T-helper 2 cell (primary cell): ENCODE results near the gene PGGHG.
A peak's percentile ranks its signal among the peaks of the same experiment; 100 is the strongest.

Experiments
- DNase-seq, 5 experiments: peaks; one replicate each; pipeline versions ENCODE4 v3.0.0 to v3.0.0-alpha.2; 2012 to 2022

The PGGHG gene

DNA sequence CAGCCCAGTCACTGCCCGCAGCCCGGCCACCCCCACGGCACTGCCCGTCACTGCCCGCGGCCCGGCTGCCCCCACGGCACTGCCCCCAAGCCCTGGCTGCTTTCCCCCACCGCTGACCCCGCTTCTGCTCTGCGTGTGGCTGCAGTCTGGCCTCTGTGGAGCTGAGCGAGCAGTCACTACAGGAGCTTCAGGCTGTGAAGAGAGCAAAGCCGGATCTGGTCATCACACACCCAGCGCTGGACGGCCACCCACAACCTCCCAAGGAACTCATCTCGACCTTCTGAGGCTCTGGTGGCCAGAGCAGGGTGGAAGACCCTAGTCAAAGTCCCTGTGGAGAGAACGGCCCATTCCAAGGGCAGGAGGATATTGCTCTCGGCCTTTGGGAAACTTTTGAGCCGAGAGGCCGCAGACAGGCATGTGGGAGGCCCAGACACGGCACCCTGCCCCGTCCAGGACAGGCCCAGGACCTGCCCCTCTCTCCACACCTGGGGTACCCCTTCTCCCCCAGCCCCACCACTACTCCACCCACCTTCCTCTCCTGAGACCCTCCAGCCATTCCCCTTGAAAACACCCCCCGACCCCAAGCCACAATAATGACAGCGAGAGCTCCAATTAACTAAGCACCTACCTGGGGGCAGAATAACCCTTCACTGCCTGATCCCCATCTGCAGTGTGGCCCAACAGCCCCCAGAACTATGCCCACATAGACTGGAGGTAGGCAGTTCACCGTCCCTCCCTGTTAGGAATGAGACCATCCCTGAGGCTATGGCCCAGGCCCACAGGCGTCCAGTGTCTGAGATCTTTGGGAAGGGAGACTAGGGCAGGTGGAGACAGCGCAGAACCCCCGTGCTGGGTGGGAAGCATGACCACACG is 3.7 kb upstream of the PGGHG start:
- DNase-seq = no peak

DNA sequence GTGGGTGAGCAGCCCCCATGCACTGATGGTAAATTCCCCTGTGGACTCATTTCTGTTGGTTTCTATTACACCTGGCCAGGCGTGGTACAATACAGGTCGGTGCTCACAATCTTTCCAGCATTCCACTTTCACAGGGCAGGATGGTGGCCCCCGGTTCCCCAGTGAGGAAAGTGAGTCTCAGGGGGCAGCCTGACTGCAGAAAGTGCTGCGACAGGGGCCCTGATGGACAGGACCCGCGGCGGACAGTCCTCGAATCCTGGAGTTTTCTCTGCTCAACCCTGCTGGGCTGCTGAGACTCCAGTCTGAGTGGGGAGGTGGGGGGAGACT is 3.1 kb upstream of the PGGHG start:
- DNase-seq = peak in 1 of 5 experiments; percentile 4

DNA sequence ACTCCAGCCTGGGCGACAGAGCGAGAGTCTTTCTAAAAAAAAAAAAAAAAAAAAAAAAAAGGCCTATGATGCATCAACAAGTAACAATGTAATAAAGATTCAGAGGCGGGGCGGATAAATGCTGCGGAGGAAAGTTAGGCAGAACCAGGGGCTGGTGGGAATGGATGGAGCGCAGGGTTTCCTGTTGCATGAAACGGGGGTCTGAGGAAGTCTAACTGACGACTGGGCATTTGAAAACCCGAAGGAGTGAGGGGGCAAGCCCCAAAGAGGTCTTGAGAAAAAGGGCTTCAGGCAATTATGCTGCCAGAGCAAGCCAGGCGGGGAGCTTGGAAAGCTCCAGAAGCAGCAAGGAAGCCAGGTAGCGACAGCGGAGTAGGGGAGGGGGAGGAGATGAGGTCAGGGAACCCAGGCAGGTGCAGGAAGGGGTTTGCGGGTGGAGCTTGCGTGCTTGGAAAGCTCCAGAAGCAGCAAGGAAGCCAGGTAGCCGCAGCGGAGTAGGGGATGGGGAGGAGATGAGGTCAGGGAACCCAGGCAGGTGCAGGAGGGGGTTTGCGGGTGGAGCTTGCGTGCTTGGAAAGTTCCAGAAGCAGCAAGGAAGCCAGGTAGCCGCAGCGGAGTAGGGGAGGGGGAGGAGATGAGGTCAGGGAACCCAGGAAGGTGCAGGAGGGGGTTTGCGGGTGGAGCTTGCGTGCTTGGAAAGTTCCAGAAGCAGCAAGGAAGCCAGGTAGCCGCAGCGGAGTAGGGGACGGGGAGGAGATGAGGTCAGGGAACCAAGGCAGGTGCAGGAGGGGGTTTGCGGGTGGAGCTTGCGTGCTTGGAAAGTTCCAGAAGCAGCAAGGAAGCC is 1.7 kb upstream of the PGGHG start:
- DNase-seq = peak in 4 of 5 experiments; percentile 44 to 82 (median 69)

DNA sequence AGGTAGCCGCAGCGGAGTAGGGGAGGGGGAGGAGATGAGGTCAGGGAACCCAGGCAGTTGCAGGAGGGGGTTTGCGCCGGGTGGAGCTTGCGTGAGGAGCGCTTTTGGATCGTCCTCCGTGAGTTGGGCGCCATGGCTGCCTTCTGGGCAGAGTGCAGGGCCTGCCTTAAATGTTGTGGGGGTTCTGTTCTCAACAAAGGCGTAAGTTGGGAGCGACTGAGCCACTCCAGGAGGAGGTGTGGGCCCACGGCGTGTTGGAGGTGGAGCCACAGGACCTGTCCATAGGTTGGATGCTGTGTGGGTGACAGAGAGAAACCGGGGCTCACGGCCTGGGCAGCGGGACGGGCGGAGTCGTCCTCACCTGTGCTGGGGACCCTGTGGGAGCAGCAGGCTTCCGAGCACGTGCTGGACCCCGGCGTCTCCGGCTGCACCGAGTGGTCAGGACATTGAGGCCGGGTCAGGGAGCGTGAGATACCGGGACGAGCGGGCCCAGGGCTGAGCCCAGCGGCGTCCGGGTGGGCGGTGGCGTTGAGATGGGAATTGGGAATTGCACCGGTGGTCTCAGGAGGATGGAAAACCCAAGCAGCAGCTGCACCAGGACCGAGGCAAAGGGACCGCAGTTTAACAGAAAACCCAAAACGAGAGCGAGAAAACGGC is 977 bp upstream of the PGGHG start:
- peak in 2 of 5 experiments; percentile 26 to 66 for DNase-seq

DNA sequence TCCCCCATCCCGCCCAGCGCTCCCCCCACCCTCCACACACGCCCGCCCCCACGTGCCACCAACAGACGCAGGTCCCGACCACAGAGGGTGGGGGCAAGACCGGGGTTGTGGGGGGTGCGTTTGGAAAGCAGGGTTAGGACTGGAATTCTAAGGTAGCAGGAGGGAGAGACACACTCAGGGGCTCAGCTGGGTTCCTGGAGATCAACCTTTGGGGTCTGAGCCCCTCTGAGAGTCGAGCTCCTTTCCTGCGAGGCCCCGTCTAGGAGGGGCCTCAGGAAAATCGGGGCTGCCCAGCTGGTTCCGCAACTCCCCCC is 429 bp downstream of the PGGHG start:
- DNase-seq = peak in 2 of 5 experiments; percentile 48 to 59

DNA sequence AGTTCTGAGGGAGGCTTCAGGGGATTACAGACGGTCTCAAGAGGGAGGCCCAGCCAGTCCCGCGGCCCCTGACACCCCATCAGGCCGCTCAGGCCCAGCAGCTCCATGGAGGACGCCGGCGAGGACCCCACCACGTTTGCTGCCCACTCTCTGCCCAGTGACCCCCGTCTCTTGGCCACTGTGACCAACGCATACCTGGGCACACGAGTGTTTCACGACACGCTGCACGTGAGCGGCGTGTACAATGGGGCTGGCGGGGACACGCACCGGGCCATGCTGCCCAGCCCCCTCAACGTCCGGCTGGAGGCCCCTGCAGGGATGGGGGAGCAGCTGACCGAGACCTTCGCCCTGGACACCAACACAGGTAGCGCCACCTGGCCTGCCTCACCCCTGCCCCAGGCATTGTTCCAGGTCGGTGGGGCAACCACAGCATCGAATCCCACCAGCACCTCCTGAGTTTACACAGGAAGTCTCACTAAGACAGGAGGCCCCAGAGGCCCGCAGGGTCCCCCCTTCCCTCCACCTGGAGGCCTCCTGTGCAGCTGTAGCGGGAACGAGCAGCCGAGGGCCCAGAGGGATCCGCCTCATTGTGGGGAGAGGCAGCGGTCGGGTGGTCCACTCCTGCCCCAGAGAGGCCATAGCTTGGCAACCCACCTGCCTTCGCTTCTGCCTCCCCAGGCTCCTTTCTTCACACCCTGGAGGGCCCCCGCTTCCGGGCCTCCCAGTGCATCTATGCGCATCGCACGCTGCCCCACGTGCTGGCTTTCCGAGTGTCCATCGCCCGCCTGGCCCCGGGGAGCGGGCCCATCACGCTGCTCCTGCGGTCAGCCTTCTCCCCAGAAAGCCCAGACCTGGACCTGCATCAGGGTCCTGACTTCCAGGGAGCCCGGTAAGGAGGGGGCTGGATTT is 1.0 kb downstream of the PGGHG start:
- peak in 2 of 5 experiments; percentile 8 to 58 for DNase-seq

DNA sequence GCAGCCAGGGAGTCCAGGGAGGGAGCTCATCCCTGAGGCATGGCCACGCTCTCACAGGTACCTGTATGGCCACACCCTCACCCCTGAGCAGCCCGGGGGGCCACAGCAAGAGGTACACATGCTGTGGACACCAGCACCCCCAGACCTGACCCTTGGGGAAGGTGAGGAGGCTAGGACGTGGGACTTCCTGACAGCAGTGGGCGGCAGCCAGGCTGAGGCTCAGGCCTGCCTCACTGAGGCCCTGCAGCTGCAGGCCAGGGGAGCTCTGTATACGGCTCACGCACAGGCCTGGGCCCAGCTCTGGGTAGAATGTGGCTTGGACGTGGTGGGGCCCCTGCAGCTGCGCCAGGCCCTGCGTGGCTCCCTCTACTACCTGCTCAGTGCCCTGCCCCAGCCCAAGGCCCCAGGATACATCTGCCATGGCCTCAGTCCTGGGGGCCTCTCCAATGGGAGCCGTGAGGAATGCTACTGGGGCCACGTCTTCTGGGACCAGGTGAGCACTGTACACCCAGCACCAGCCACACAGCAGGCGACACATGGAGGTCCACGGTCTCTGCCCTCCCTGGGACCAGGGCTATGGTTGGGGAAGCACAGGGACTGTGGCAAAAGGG is 1.8 kb downstream of the PGGHG start:
- DNase-seq = peak in 1 of 5 experiments; percentile 7

DNA sequence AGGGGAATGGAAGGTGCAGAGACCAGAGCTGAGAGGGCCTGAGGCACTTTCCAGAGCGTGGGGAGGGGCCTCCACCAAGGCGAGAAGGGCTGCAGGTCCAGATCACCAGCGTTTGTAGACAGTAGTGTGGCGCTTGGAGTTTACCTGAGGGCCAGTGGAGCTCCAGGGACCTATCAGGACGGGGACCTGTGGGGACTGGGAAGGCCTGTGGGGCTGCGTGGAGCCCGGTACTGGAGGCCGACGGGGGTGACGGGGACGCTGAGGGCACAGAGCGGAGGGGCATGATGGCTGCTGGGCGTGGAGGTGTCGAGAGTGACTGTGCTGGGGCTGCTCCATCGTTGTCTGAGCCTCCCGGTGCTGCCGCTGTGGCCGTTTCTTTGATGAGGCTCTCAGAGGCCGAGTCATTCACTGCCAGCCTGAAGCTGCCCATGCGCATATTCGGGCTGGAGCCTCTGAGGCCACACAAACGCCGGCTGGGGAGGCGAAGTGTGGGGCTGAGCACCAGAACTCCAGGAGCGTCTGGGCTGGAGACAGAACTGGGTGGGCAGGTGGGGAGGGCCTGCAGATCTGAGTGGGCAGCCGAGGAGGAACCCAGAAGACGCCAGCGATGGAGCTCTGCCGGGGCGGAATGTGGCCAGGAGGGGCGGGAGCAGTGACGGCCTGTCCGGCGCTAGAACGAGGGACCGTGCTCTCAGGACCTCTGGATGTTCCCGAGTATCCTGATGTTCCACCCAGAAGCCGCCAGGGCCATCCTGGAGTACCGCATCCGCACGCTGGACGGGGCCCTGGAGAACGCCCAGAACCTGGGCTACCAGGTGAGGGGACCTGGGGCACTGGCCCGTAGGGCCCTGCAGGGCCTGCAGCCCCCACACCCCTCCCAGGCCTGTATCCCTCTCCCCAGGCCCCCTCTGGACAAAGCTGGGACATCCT is 2.6 kb downstream of the PGGHG start:
- peak in 1 of 5 experiments; percentile 3 for DNase-seq

DNA sequence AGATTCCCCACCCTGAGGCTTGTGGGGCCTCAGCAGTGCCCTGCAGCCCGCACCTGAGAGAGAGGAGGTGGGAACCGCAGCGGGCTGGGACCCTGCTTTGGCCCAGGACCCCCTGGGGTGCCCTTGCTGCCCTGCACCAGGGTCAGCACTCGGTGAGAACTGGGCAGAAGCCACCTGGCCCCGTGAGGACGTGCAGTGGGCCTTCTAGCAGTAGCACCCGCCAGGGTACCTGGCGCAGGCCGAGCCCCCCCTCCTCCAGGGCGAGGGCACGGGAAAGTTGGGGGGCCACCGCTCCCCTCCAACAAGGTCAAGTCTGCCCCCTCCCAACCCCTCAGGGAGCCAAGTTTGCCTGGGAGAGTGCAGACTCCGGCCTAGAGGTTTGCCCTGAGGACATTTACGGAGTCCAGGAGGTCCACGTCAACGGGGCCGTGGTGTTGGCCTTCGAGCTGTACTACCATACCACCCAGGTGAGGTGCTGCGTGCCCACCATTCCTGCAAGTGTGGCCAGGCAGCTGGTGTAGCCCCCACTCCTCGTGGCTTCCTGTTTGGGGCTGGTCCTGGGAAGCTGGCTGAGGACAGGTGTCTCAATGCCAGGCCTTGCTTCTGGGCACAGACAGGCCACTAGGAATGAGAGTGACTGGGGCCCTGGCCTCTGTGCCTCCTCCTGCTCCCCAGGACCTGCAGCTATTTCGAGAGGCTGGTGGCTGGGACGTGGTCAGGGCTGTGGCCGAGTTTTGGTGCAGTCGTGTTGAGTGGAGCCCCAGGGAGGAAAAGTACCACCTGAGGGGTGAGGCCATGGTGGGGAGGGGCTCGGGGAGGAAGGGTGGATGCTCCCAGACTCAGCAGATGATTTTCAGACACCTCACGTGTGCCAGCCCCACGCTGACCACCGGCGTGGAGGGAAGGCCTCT is 3.5 kb downstream of the PGGHG start:
- DNase-seq = no peak

DNA sequence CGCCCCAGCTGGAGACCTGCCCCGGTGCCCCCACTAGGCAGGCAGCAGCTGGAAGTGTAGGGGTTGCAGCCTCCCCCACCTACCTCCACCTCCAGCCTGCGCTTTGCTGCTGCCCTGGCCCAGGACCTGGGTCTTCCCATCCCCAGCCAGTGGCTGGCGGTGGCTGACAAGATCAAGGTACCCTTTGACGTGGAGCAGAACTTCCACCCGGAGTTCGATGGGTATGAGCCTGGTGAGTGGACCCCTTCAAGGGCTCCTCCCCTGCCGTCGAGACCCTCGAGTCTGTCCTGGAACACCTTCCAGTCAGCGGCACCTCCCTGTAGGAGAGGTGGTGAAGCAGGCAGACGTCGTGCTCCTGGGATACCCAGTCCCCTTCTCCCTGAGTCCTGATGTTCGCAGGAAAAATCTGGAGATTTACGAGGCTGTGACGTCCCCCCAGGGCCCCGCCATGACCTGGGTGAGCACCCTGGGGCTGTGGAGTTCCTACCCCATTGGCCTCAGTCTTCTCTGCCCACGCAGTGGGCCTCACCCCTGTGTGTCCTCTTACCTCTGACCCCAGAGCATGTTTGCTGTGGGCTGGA is 4.4 kb downstream of the PGGHG start:
- no peak for DNase-seq

DNA sequence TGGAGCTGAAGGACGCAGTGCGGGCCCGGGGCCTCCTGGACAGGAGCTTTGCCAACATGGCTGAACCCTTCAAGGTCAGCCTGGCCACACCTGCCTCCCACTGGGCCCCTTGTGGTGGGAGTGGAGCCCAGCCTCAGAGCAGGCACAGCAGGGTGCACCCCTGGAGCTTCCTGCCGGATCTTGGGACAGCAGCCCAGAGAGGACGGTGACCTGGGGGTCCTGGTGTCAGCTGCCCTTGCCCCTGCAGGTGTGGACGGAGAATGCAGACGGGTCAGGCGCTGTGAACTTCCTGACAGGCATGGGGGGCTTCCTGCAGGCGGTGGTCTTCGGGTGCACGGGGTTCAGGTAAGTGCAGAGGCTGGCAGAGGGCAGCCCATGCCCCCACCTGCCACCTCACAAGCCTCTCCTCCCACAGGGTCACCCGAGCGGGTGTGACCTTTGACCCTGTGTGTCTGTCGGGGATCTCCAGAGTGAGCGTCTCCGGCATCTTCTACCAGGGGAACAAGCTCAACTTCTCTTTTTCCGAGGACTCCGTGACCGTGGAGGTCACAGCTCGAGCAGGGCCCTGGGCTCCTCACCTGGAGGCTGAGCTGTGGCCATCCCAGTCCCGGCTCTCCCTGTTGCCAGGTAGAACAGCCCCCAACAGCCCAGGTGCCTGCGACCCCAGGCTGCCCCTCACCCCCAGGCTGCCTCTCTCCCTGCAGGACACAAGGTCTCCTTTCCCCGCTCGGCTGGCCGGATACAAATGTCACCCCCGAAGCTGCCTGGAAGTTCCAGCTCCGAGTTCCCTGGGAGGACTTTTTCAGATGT is 5.1 kb downstream of the PGGHG start:
- peak in 1 of 5 experiments; percentile 4 for DNase-seq

DNA sequence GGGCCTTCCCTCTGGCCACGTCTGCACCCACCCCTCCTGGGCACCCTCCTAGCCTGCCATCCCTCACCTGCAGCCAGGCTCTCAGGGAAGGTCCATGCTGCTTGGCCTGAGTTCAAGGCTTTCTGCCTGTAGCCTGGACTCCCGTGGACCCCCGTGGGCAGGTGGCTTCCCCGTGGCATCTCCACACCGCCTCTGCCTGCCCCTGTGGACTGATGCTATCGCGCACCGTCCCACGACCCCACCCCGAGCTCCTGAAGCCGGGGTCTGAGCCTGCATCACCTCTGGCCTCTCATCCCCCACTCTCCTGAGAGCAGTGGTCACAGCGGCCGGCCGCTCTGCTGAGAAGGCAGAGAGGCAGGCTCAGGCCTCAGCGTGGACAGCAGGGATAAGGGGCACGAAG is 5.9 kb downstream of the PGGHG start:
- no peak for DNase-seq

DNA sequence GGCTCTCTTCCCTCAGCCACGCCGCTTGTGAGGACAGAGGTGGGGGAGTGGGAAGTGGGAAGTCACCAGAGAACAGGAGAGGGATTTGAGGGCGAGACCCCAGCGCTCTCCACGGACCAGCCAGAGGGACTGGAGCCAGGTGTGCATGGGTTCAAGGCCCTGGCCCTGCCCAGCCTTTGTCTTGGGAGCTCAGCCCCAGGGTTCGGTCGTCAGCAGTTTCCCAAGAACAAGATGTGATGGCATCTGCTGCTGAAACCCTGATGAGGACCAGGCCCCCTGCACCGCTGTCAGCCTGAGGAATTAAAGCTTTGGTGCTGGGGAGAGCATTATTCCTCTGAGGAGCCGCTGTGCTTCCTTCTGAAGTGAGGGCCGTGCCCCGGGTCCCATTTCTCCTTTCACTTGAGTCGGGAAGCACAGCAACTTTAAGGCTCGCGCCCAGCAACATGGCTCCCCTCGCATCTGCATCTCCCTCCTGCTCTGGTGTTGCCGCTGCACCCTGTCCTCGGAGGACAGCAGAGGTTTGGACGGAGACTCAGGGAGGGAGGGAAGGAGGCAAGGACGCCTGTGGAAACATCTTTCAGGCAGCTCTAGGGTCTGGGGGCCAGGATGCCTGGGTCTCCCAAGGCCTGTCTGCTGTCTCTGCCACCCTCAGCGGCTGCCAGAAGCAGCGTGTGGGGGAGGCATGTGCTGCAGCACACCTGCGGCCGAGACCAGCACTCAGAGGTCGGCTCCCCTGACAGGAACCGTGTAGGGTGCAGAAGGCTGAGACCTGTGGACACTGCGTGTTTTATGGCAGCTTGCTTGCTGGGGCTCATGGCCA is 6.6 kb downstream of the PGGHG start:
- peak in 1 of 5 experiments; percentile 6 for DNase-seq

DNA sequence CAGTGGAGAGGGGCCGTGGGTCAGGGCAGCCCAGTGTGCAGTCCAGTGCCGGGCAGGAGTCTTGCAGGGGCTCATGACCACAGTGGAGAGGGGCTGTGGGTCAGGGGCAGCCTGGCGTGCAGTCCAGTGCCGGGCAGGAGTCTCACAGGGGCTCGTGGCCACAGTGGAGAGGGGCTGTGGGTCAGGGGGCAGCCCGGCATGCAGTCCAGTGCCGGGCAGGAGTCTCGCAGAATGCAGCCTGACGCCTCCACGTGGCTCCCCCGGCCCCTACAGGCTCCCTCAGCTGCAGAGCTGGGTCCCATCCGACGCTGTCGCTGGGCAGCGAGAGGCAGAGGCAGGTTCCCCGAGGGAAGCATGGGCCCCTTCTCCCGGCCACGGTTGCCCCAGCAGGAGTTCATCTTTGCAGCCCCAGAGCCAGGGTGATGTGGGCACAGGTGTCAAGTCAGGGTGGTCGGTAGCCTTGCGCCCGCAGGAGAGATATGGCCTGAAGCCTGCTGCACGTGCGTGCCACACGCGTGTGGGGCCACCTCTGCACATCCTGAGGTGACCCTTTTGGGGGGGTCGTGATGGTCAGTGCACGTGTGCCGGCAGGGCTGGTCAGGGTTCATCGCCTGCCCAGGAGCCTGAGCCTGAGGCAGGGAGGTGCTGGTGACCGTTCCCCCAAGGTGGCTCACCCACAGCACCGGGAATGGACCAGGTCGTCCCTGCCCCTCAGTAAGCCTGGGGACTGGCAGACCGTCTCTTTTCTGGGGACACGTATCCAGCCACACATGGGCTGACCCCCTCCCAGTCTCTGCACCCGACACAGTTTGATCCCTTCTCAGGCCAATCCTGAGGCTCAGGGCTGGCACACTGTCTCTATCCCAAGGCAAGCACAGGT is 7.5 kb downstream of the PGGHG start:
- peak in 1 of 5 experiments; percentile 4 for DNase-seq

DNA sequence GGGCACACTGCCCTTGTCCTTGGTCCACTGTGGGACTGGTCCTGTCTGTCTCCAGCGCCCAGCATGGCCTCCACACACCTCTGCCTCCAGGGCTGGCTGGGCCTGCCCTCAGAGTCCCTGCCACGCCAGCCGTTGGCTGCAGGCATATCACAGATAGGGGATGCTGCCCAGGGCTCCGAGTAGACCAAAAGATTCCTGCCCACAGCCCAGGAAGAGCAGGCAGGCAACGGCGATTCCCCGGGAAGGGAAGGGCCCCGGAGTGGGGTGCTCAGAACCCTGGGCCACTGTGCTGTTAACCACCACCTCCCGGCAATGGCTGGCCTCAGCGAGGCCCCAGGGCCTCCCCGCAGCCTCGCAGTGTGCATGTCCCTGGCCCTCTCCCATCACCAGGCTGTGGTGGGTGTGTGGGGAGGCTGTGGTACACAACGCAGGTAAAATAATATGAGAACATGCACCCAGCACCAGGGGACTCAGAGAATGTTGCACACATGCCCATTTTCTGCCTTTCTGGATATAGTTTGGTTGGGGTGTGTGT is 8.2 kb downstream of the PGGHG start:
- peak in 1 of 5 experiments; percentile 7 for DNase-seq
